ENCODE data around the gene SLC6A12. TPM values are rescaled to one million over a fixed set of nuclear protein-coding genes. Genes with fewer than 3 reads are reported as not detected.
A peak's percentile ranks its signal among the peaks of the same experiment; 100 is the strongest.
"Not testable (repeated sequence)": the region's sequence is repeated elsewhere in the genome, so short reads cannot be mapped to it uniquely, and the experiment has no call there.

The SLC6A12 gene
- total RNA-seq, 4 donors from 2014 or later, result 0.46 to 7.0 (median 2.1) TPM

GRCh38 chr12:188910-189621 is 24.9 kb downstream of the SLC6A12 start:
- ATAC-seq (ENCODE audit: low FRiP score) (peak; percentile 84), DNase-seq (ENCODE audit: low spot score) (no peak)
- TF ChIP-seq CTCF (IDR thresholded peaks at IDR 0.05), result peak in 1 of 3 donors; percentile 62

- not testable (repeated sequence) for DNase-seq (ENCODE audit: low spot score); ATAC-seq (ENCODE audit: low FRiP score)
These were observed 25.7 kb downstream of the SLC6A12 start for GRCh38 chr12:187986-188909.

GRCh38 chr12:186006-186625 is 27.8 kb downstream of the SLC6A12 start:
- no peak for TF ChIP-seq CTCF (IDR thresholded peaks at IDR 0.05)
- no peak for DNase-seq (ENCODE audit: low spot score)
- no peak for ATAC-seq (ENCODE audit: low FRiP score)

- TF ChIP-seq CTCF (IDR thresholded peaks at IDR 0.05), result no peak
- ATAC-seq (ENCODE audit: low FRiP score), result no peak
These were observed 28.4 kb downstream of the SLC6A12 start for GRCh38 chr12:185576-185955.

GRCh38 chr12:184811-185575 is 29.0 kb downstream of the SLC6A12 start:
- ATAC-seq (ENCODE audit: low FRiP score) (no peak), DNase-seq (ENCODE audit: low spot score) (no peak)
- no peak for TF ChIP-seq CTCF (IDR thresholded peaks at IDR 0.05)

More at GRCh38 chr12:185576-185955, 28.4 kb downstream of the SLC6A12 start:
- DNase-seq (ENCODE audit: low spot score), result no peak

GRCh38 chr12:182381-182892 is 31.5 kb downstream of the SLC6A12 start:
- DNase-seq (ENCODE audit: low spot score), result no peak
- ATAC-seq (ENCODE audit: low FRiP score), result peak; percentile 75
- TF ChIP-seq CTCF (IDR thresholded peaks at IDR 0.05), result no peak
